Activated naive CD4-positive, alpha-beta T cell treated with anti-CD3 and anti-CD28 coated beads, Interleukin-2, amount 50 U/mL, for 24 hours (primary cell): ENCODE measurements around the gene VMO1.
A peak's percentile ranks its signal among the peaks of the same experiment; 100 is the strongest.

Source experiments
- H3K27ac Mint-ChIP-seq: one replicate; pipeline ENCODE4 v1.8.0; 2021; ENCODE audit warnings: mild to moderate bottlenecking, mixed read lengths
- H3K27me3 Mint-ChIP-seq: one replicate; pipeline ENCODE4 v1.8.0; 2021; ENCODE audit warnings: mixed read lengths
- H3K36me3 Mint-ChIP-seq: one replicate; pipeline ENCODE4 v1.8.0; 2021; ENCODE audit warnings: mixed read lengths
- H3K4me1 Mint-ChIP-seq: one replicate; pipeline ENCODE4 v1.8.0; 2021; ENCODE audit warnings: mixed read lengths
- H3K4me3 Mint-ChIP-seq: one replicate; pipeline ENCODE4 v1.8.0; 2021; ENCODE audit warnings: mild to moderate bottlenecking, mixed read lengths
- H3K9me3 Mint-ChIP-seq: one replicate; pipeline ENCODE4 v1.8.0; 2021; ENCODE audit warnings: mixed read lengths

Gene VMO1

DNA sequence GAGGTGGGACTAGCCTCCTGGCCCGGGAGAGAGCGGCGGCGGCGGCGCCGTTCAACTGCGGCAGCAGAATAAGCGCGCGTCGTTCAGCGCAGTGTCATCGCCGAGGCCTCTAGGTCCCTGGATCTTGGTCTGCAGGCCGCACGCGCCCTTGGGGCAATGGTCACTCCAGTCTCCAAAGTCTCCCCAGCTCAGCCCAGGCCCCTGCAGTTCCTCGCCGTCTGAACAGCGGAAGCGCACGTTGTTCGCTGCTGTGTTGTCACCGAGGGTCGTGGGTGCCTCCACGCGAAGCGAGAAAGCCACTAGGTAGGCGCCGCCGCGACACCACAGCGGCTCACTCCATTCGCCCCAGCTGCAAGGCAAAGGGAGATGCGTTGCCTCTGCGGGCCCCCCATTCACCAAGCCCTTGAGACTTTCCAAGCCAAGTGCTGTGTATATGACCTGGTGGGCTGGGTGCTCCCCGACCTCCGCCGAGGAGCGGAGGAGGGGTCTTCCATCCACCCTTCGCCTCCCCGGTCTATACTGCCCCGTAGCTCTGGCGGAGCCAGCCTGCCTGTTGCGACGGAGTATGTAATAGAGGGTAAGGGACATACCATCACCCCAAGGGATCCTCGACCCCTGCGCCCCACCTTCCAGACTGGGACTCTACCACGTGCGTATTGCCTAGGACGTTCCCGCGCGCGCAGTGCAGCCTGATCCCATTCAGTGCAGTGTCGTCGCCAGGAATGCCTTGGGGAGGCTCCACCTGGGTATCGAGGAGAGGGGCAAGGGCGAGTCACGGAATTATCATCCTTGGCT lies 656 bp downstream of the VMO1 start:
- Mint-ChIP-seq H3K36me3 (no peaks in the 10 kb centered on the region), H3K27me3 (peaks cover 32% of the 10 kb centered on the region), H3K27ac (no peak overlapping the region), H3K4me1 (peaks cover 17% of the 10 kb centered on the region), H3K9me3 (no peaks in the 10 kb centered on the region), H3K4me3 (peak overlapping the region; percentile 26)

GRCh38 chr17:4782652-4783051 lies 3.5 kb downstream of the VMO1 start:
- no peak overlapping the region for H3K27ac Mint-ChIP-seq
- H3K36me3 Mint-ChIP-seq = no peaks in the 10 kb centered on the region
- no peak overlapping the region for H3K4me3 Mint-ChIP-seq
- H3K4me1 Mint-ChIP-seq = peaks cover 14% of the 10 kb centered on the region
- no peaks in the 10 kb centered on the region for H3K9me3 Mint-ChIP-seq
- peaks cover 32% of the 10 kb centered on the region for H3K27me3 Mint-ChIP-seq

DNA sequence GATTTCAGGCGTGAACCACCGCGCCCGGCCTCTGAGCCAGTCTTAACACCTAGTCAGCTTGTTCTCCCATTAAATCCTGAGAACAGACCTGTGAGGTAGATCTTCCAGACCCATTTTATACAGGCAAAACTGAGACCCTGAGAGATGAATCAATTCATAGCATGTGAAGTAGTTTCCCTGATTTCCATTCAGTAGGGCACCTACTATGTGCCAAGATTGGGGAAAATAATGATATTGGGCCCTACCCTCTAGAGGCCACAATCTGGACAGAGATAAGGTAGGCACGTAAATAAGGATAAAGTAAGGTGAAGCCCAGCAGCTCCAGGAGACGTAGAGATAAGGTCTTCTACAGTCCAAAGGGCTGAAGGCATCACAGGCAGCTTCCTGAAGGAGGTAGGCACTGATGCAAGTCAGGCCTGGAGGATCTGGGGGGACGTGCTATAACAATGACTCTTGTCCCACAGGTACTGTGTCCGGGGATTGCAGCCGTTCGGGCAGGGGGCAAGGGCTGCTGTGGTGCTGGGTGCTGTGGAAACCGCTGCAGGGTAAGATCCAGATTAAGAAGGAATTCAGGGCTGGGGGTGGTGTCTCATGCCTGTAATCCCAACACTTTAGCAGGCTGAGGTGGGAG lies 5.7 kb downstream of the VMO1 start:
- Mint-ChIP-seq H3K4me1 (peaks cover 3% of the 10 kb centered on the region), H3K4me3 (no peak overlapping the region), H3K27ac (no peak overlapping the region), H3K9me3 (no peaks in the 10 kb centered on the region), H3K27me3 (peaks cover 23% of the 10 kb centered on the region), H3K36me3 (no peaks in the 10 kb centered on the region)

GRCh38 chr17:4777969-4778760 lies 8.0 kb downstream of the VMO1 start:
- Mint-ChIP-seq H3K36me3 (no peaks in the 10 kb centered on the region), H3K4me3 (no peak overlapping the region), H3K27ac (no peak overlapping the region), H3K27me3 (peaks cover 16% of the 10 kb centered on the region), H3K4me1 (no peaks in the 10 kb centered on the region), H3K9me3 (no peaks in the 10 kb centered on the region)

- Mint-ChIP-seq H3K4me1 (peaks cover 5% of the 10 kb centered on the region), H3K36me3 (no peaks in the 10 kb centered on the region), H3K27me3 (no peaks in the 10 kb centered on the region), H3K9me3 (no peaks in the 10 kb centered on the region), H3K27ac (no peak overlapping the region), H3K4me3 (no peak overlapping the region)
Measured at GRCh38 chr17:4772235-4772613, 13.9 kb downstream of the VMO1 start.

- H3K27ac Mint-ChIP-seq = no peak within 1 kb of the TSS
- no peaks in the 10 kb centered on the region for H3K9me3 Mint-ChIP-seq
- no peak within 1 kb of the TSS for H3K4me3 Mint-ChIP-seq
- H3K36me3 Mint-ChIP-seq = no peaks in the 10 kb centered on the region
- peaks cover 5% of the 10 kb centered on the region for H3K4me1 Mint-ChIP-seq
- no peaks in the 10 kb centered on the region for H3K27me3 Mint-ChIP-seq
Measured at GRCh38 chr17:4771519-4772234, 14.5 kb downstream of the VMO1 start, which contains the start of gene TM4SF5. TSS of gene TM4SF5 (plus strand) at chr17:4771886. CDS start at chr17:4771923, 37 bp downstream.

DNA sequence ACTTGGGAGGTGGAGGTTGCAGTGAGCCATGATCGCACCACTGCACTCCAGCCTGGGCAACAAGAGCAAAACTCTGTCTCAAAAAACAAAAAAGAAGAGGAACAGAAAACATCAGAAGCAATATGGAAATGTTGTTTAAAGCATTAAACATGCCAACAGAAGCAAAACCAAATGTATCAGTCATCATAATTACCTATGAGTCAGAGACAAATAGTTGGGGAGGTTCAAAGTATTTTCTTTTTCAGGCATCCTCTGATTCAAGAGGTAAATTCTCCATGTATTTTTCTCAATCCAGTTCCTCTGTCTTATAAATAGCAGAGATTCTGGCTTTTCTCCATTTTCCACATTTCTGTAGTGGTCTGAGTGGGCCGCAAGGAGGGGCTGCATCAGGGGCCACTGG lies 16.5 kb downstream of the VMO1 start:
- peaks cover 5% of the 10 kb centered on the region for H3K4me1 Mint-ChIP-seq
- no peaks in the 10 kb centered on the region for H3K27me3 Mint-ChIP-seq
- H3K36me3 Mint-ChIP-seq = no peaks in the 10 kb centered on the region
- no peak overlapping the region for H3K27ac Mint-ChIP-seq
- H3K9me3 Mint-ChIP-seq = no peaks in the 10 kb centered on the region
- no peak overlapping the region for H3K4me3 Mint-ChIP-seq

DNA sequence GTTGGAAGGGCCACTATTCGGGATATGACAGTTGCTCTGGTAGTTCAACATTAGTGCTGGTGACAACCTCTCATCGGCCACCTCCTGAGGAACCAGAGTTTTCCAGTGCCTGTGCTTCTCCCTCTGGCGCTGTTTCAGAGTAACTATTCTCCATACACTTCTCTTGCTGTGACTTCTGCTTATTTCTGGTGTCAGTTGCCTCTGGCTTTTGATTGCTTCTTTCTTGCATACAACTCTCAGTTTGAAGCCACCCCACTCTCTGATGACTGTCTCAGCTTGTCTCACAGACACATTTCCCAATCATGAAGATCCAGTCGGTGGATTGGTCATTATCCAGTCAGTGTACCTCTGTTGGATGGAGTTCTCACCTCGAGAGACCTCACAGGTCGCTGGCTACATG lies 17.9 kb downstream of the VMO1 start:
- Mint-ChIP-seq H3K4me1 (peaks cover 5% of the 10 kb centered on the region), H3K27me3 (no peaks in the 10 kb centered on the region)

GRCh38 chr17:4766723-4767122 lies 19.4 kb downstream of the VMO1 start:
- no peak overlapping the region for H3K4me3 Mint-ChIP-seq
- no peaks in the 10 kb centered on the region for H3K36me3 Mint-ChIP-seq
- no peak overlapping the region for H3K27ac Mint-ChIP-seq
- H3K27me3 Mint-ChIP-seq = no peaks in the 10 kb centered on the region
- no peaks in the 10 kb centered on the region for H3K9me3 Mint-ChIP-seq
- peaks cover 3% of the 10 kb centered on the region for H3K4me1 Mint-ChIP-seq

More for the DNA sequence above, 17.9 kb downstream of the VMO1 start:
- Mint-ChIP-seq H3K27ac (no peak overlapping the region), H3K9me3 (no peaks in the 10 kb centered on the region), H3K4me3 (no peak overlapping the region), H3K36me3 (no peaks in the 10 kb centered on the region)

DNA sequence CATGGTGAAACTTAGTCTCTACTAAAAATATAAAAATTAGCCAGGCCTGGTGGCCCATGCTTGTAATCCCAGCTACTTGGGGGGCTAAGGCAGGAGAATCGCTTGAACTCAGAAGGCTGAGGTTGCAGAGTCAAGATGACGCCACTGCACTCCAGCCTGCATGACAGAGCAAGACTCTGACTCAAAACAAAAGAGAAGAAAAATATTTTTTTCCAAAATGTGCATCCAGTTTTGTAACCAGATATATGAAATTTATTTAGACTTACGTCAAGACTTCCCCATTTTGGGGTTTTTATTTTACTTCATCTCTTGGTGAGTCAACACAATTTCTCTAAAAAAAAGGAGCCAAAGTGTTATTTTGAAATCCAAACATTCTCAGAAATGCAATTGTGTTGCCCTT lies 20.0 kb downstream of the VMO1 start:
- Mint-ChIP-seq H3K36me3 (no peaks in the 10 kb centered on the region), H3K4me1 (no peaks in the 10 kb centered on the region), H3K4me3 (no peak overlapping the region), H3K27me3 (no peaks in the 10 kb centered on the region), H3K9me3 (no peaks in the 10 kb centered on the region), H3K27ac (no peak overlapping the region)

GRCh38 chr17:4764595-4764994 lies 21.6 kb downstream of the VMO1 start:
- Mint-ChIP-seq H3K36me3 (no peaks in the 10 kb centered on the region), H3K4me3 (no peak overlapping the region), H3K4me1 (no peaks in the 10 kb centered on the region), H3K9me3 (no peaks in the 10 kb centered on the region), H3K27me3 (no peaks in the 10 kb centered on the region), H3K27ac (no peak overlapping the region)

DNA sequence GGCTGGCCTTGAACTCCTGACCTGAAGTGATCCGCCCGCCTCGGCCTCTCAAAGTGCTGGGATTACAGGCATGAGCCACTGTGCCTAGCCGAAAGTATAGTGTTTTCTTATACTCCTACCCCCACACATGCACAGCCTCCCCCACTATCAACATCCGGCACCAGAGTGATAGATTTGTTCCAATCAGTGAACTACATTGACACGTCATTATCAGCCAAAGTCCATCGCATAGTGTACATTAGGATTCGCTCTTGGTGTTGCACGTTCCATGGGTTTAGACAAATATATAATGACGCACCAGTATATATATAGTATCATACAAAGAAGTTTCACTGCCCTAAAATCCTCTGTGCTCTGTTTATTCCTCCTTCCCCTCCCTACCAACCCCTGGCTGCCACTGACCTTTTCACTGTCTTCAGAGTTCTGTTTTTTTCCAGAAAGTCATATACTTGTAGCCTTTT lies 26.4 kb downstream of the VMO1 start:
- H3K4me3 Mint-ChIP-seq = no peak overlapping the region
- H3K36me3 Mint-ChIP-seq = no peaks in the 10 kb centered on the region
- H3K4me1 Mint-ChIP-seq = no peaks in the 10 kb centered on the region
- no peaks in the 10 kb centered on the region for H3K9me3 Mint-ChIP-seq
- no peak overlapping the region for H3K27ac Mint-ChIP-seq
- H3K27me3 Mint-ChIP-seq = no peaks in the 10 kb centered on the region

DNA sequence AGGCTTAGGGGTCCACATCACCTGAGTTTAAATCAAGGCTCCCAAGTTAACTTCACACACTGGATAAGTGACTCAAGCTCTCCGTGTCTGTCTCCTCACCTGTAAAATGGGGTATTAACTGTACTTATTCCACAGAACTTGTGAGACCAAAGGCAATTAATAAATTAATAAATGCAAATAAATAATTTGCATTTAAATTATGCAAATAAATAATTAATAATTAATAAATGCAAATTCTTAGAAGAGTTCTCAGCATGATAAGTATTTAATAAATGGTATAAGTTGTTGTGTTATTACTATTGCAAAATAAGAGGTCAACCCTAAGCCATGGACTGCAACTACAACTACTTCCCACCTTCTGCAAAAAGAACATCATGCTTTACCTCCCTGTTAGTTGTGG lies 32.8 kb downstream of the VMO1 start:
- no peaks in the 10 kb centered on the region for H3K9me3 Mint-ChIP-seq
- peaks cover 6% of the 10 kb centered on the region for H3K4me1 Mint-ChIP-seq
- peaks cover 3% of the 10 kb centered on the region for H3K27me3 Mint-ChIP-seq

DNA sequence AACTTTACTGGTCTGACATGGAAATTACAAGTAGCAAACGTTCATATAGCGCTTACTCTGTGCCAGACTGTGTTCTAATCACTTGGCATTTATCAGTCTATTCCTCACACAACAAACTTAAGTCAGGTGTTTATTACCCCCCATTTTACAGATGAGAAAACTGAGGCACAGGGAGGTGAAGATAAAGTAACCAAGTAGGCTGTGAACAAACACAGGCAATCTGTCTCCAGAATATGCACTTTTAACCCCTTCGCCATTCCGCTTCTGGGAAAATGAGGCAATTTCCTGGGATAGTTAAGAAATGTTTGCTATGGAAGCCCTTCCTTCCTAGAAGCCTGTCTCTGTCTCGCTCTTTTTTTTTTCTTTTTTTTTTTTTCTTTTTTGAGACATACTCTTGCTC lies 34.2 kb downstream of the VMO1 start:
- peaks cover 15% of the 10 kb centered on the region for H3K4me1 Mint-ChIP-seq
- no peak overlapping the region for H3K4me3 Mint-ChIP-seq
- no peaks in the 10 kb centered on the region for H3K36me3 Mint-ChIP-seq
- no peaks in the 10 kb centered on the region for H3K9me3 Mint-ChIP-seq
- no peak overlapping the region for H3K27ac Mint-ChIP-seq
- H3K27me3 Mint-ChIP-seq = peaks cover 3% of the 10 kb centered on the region

More for the DNA sequence above, 32.8 kb downstream of the VMO1 start:
- Mint-ChIP-seq H3K4me3 (no peak overlapping the region), H3K36me3 (no peaks in the 10 kb centered on the region), H3K27ac (no peak overlapping the region)

DNA sequence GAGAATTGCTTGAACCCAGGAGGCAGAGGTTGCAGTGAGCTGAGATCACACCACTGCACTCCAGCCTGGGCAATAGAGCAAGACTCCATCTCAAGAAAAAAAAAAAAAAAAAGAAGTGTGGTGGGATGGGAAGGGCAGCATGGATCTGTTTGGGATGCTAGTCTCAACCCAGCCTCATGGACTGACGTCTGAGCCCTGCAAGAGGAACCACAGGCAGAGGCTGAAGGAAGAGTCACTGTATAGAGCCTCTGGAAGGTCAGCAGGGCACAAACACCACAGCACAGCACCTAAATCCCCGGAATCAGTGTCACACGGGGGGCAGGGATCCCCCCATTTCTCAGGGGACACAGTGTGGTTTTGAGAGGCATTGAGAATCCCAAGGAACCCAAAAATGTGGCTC lies 35.6 kb downstream of the VMO1 start:
- H3K27ac Mint-ChIP-seq = no peak overlapping the region
- peaks cover 15% of the 10 kb centered on the region for H3K4me1 Mint-ChIP-seq
- no peak overlapping the region for H3K4me3 Mint-ChIP-seq
- H3K36me3 Mint-ChIP-seq = no peaks in the 10 kb centered on the region
- peaks cover 3% of the 10 kb centered on the region for H3K27me3 Mint-ChIP-seq
- no peaks in the 10 kb centered on the region for H3K9me3 Mint-ChIP-seq
